ENCODE results near the gene ANXA3.

ANXA3 gene

DNA sequence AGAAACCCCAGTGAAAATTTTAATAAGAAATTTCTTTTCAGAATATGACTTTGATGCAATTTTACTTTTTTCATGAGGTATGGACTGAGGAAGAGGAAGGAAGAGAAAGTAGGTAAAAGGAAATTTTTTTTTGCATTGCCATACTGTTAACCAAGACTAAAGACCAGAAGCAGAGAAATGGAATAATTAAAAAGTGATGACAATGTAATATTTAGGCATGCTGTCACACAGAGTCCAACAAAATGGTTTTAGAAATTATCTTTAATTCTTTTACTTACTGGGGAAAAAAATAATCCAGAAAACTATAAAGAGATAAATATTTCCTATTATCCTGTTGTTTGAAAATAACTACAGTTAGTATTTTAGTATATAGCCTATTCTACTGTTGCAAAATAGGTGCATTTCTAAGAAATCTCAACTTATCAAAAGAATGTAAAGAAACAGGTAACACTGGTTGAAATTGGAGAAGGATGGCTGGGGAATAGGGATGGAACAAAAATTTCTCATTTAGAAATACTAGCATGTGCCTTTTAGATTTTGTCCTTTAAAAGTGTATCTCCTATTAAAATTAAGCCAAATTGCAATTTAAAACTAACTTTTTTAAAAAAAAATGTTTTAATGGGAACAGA, 92.6 kb downstream of the ANXA3 start:
- no peak for DNase-seq (ENCODE audit: low read depth)
- TF ChIP-seq, protein P1, sequence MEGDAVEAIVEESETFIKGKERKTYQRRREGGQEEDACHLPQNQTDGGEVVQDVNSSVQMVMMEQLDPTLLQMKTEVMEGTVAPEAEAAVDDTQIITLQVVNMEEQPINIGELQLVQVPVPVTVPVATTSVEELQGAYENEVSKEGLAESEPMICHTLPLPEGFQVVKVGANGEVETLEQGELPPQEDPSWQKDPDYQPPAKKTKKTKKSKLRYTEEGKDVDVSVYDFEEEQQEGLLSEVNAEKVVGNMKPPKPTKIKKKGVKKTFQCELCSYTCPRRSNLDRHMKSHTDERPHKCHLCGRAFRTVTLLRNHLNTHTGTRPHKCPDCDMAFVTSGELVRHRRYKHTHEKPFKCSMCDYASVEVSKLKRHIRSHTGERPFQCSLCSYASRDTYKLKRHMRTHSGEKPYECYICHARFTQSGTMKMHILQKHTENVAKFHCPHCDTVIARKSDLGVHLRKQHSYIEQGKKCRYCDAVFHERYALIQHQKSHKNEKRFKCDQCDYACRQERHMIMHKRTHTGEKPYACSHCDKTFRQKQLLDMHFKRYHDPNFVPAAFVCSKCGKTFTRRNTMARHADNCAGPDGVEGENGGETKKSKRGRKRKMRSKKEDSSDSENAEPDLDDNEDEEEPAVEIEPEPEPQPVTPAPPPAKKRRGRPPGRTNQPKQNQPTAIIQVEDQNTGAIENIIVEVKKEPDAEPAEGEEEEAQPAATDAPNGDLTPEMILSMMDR (IDR thresholded peaks at IDR 0.05; ENCODE audit: low read depth, low read length, missing control alignments) = no peak
- H3K4me3 ChIP-seq (ENCODE audit: low read depth, low read length) = no peak overlapping the region

DNA sequence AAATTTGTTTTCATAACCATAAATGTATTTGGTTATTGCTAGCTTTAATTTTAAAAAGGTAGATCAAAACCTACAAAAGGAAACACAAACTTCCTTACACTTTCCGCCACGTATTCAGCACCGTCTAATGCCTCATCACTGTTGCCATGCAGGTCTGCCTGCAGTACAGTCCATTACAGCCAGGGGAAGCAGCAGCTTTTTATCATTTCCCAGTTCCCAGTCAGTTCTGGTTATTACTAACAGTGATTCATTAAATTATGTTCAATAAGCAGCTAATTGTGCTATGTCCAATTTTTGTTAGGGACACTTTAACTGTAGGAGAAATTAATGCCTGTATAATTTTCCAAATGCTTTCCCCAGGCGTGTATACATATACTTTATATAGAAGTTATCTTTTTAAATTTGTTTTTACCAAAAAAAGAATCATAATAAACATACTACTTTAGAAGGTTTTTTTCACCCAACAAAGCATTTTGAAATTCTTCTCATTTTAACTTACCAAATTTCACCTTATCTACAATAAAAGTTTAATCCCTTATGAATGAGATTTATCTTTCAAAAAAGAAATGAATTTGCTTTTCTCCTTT, 93.3 kb downstream of the ANXA3 start:
- TF ChIP-seq, protein P1 (IDR thresholded peaks at IDR 0.05; ENCODE audit: low read depth, low read length, missing control alignments) = peak; percentile 90
- no peak overlapping the region for H3K4me3 ChIP-seq (ENCODE audit: low read depth, low read length)
- DNase-seq (ENCODE audit: low read depth) = no peak

GRCh38 chr4:78645853-78646757, 94.5 kb downstream of the ANXA3 start:
- TF ChIP-seq, protein P1 (IDR thresholded peaks at IDR 0.05; ENCODE audit: low read depth, low read length, missing control alignments) = no peak
- no peak for DNase-seq (ENCODE audit: low read depth)
- H3K4me3 ChIP-seq (ENCODE audit: low read depth, low read length) = no peak overlapping the region

GRCh38 chr4:78647272-78647671, 95.7 kb downstream of the ANXA3 start:
- no peak overlapping the region for H3K4me3 ChIP-seq (ENCODE audit: low read depth, low read length)
- no peak for DNase-seq (ENCODE audit: low read depth)
- TF ChIP-seq, protein P1 (IDR thresholded peaks at IDR 0.05; ENCODE audit: low read depth, low read length, missing control alignments) = no peak

DNA sequence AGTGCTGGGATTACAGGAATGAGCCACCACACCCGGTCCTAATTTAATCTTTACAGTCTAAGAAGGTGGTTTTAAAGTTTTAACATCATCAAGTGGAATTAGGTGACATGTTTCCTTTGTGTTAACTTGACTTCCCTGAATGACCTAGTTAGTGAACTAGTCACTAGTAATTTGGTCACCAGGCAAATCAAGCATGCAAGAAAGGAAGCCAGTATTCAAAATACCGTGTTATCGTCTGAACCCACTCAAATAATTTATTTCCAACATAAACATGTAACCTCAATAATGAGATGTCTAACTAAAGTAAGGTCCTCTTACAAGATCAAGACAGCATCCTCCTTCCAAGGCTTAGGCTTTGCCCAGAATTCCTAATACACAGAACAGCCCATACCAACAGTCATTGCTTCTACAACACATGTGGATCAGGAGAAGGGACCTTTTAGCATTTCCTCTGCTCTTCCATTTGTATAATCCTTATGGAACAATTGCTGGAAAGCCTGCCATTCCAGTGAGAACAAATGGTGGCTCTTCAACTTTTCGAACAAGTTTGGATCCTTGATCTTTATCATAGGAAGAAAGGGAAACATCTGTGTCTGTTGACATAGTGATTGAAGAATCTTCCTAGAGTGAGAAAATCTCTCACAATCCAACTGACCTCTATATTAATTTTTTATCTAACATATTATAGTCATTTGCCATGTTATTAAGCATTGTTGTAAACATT, 97.2 kb downstream of the ANXA3 start:
- no peak for DNase-seq (ENCODE audit: low read depth)
- TF ChIP-seq, protein P1 (IDR thresholded peaks at IDR 0.05; ENCODE audit: low read depth, low read length, missing control alignments) = no peak
- H3K4me3 ChIP-seq (ENCODE audit: low read depth, low read length) = no peak overlapping the region

- no peak overlapping the region for H3K4me3 ChIP-seq (ENCODE audit: low read depth, low read length)
- TF ChIP-seq, protein P1 (IDR thresholded peaks at IDR 0.05; ENCODE audit: low read depth, low read length, missing control alignments) = no peak
- no peak for DNase-seq (ENCODE audit: low read depth)
Observed at GRCh38 chr4:78650106-78651024, 98.8 kb downstream of the ANXA3 start.
